Measurements from ENCODE around the gene CSNK1G2. TPM values are rescaled to one million over a fixed set of nuclear protein-coding genes. Genes with fewer than 3 reads are reported as not detected.

Gene CSNK1G2
- total RNA-seq, 1 donor from 2014 or later = 27.9 TPM

Other genes starting within 250 kb of the CSNK1G2 start
- not detected for gene ONECUT3, start 187.7 kb upstream of the CSNK1G2 start, total RNA-seq
- gene ATP8B3, start 128.9 kb upstream of the CSNK1G2 start, total RNA-seq = 0.89 TPM
- gene REXO1, start 92.7 kb upstream of the CSNK1G2 start, total RNA-seq = 16.0 TPM
- gene KLF16, start 77.6 kb upstream of the CSNK1G2 start, total RNA-seq = 9.8 TPM
- 64.4 TPM for gene ABHD17A, start 55.7 kb upstream of the CSNK1G2 start, total RNA-seq
- 2.0 TPM for gene ADAT3, start 35.8 kb upstream of the CSNK1G2 start, total RNA-seq
- gene SCAMP4, start 35.8 kb upstream of the CSNK1G2 start, total RNA-seq = 16.4 TPM
- gene BTBD2, start 74.5 kb downstream of the CSNK1G2 start, total RNA-seq = 65.6 TPM
- gene MKNK2, start 110.1 kb downstream of the CSNK1G2 start, total RNA-seq = 272 TPM
- gene MOB3A, start 155.2 kb downstream of the CSNK1G2 start, total RNA-seq = 17.5 TPM
- gene IZUMO4, start 155.7 kb downstream of the CSNK1G2 start, total RNA-seq = 1.9 TPM
- gene AP3D1, start 210.4 kb downstream of the CSNK1G2 start, total RNA-seq = 78.2 TPM
- 11.9 TPM for gene DOT1L, start 222.8 kb downstream of the CSNK1G2 start, total RNA-seq

Measured in left ventricle myocardium superior (tissue), 1 donor.